ENCODE measurements around the gene LEF1. TPM values are rescaled to one million over a fixed set of nuclear protein-coding genes. Genes with fewer than 3 reads are reported as not detected.

Gene LEF1
- total and polyA plus RNA-seq, 2 donors (not counting 1 experiment from before 2014, with no cell fraction given): 2.4 to 5.1 TPM

DNA sequence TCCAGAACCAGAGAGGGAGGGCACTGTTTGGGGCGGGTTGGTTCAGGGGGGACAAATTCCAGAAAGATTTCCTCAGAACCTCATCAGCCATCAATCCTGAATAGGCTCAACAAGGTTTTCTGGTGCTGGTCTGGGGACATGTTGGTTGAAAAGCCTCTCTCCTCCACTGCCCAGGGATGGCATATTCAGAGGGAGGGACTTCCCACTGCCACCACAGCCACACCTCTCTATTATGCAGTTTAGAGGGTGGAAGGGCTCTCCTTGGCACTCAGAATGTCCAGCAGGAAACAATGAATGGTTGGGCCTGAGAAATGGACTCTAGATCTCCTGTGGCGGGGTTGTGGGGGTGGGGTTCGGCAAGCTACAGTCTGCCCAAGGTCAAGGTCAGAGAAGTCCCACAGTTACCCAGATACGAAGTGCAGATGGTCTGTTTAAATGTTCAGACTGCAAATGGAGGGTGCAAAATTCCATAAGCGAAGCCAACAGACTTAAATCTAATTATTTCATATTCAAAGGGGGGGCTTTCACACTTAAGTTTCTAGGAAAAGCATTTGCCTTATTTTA is 70.7 kb downstream of the LEF1 start:
- Histone ChIP-seq H3K79me2 (ENCODE audit: control insufficient read depth, insufficient read depth, low read length) (no peaks in the 10 kb centered on the region), H3K9me3 (ENCODE audit: control extremely low read depth in 1 of 3, control insufficient read depth in 2 of 3, insufficient read depth in 1 of 3, low read length in 2 of 3) (no peaks in the 10 kb centered on the region), H3K4me1 (ENCODE audit: control insufficient read depth in 2 of 2, insufficient read depth in 2 of 2, low read length in 2 of 2) (no peaks in the 10 kb centered on the region), H3K9ac (ENCODE audit: low read length) (no peak overlapping the region), H3K36me3 (replicated peaks in 1 of 2; ENCODE audit: control extremely low read depth in 1 of 2, control insufficient read depth in 1 of 2, extremely low read depth in 1 of 2, insufficient read depth in 2 of 2, low read length in 1 of 2) (no peaks in the 10 kb centered on the region), H3K27me3 (replicated peaks in 1 of 4; ENCODE audit: control extremely low read depth in 1 of 4, control insufficient read depth in 3 of 4, insufficient read depth in 4 of 4, low read length in 3 of 4) (no peaks in the 10 kb centered on the region), H3K4me2 (replicated peaks; ENCODE audit: low read depth, low read length, poor library complexity, severe bottlenecking) (no peak overlapping the region), H3K4me3 (ENCODE audit: control extremely low read depth in 1 of 5, extremely low read depth in 1 of 5, insufficient read depth in 1 of 5, low read depth in 2 of 5, low read length in 4 of 5) (no peak overlapping the region), H4K20me1 (ENCODE audit: control insufficient read depth, insufficient read depth, low read length, poor library complexity, severe bottlenecking) (no peaks in the 10 kb centered on the region), H3K27ac (ENCODE audit: low read length in 2 of 2) (no peak overlapping the region), H2AFZ (ENCODE audit: insufficient read depth, low read depth, low read length, poor library complexity, severe bottlenecking) (no peak overlapping the region)
- 100% methylated on average over 1 of the region's 5 CpGs for WGBS (ENCODE audit: insufficient coverage)
- ATAC-seq (ENCODE audit: low read depth) (no peak), DNase-seq (no peak)
- no peaks in the 10 kb centered on the region for H3K9me3 Mint-ChIP-seq (ENCODE audit: insufficient read depth)
- H3K27me3 Mint-ChIP-seq: peaks cover 7% of the 10 kb centered on the region
- ChIA-PET CTCF (no interaction called here), POLR2A (no interaction called here)
- no peak overlapping the region for H3K27ac Mint-ChIP-seq
- no peak for TF ChIP-seq EZH2 (IDR thresholded peaks at IDR 0.05; ENCODE audit: borderline replicate concordance, insufficient read depth, low read depth, low read length, poor library complexity, severe bottlenecking)
- TF ChIP-seq CTCF (IDR thresholded peaks at IDR 0.05): no peak
- intact Hi-C loops (cut with micrococcal nuclease): no loop called here
- no peak overlapping the region for H3K4me3 Mint-ChIP-seq
- H3K4me1 Mint-ChIP-seq: no peaks in the 10 kb centered on the region

- Histone ChIP-seq H2AFZ (ENCODE audit: insufficient read depth, low read depth, low read length, poor library complexity, severe bottlenecking) (no peak overlapping the region), H4K20me1 (ENCODE audit: control insufficient read depth, insufficient read depth, low read length, poor library complexity, severe bottlenecking) (no peaks in the 10 kb centered on the region), H3K4me3 (ENCODE audit: control extremely low read depth in 1 of 5, extremely low read depth in 1 of 5, insufficient read depth in 1 of 5, low read depth in 2 of 5, low read length in 4 of 5) (no peak overlapping the region), H3K79me2 (ENCODE audit: control insufficient read depth, insufficient read depth, low read length) (no peaks in the 10 kb centered on the region), H3K27me3 (replicated peaks in 1 of 4; ENCODE audit: control extremely low read depth in 1 of 4, control insufficient read depth in 3 of 4, insufficient read depth in 4 of 4, low read length in 3 of 4) (no peaks in the 10 kb centered on the region), H3K9me3 (ENCODE audit: control extremely low read depth in 1 of 3, control insufficient read depth in 2 of 3, insufficient read depth in 1 of 3, low read length in 2 of 3) (no peaks in the 10 kb centered on the region), H3K4me2 (replicated peaks; ENCODE audit: low read depth, low read length, poor library complexity, severe bottlenecking) (no peak overlapping the region), H3K36me3 (replicated peaks in 1 of 2; ENCODE audit: control extremely low read depth in 1 of 2, control insufficient read depth in 1 of 2, extremely low read depth in 1 of 2, insufficient read depth in 2 of 2, low read length in 1 of 2) (no peaks in the 10 kb centered on the region), H3K27ac (ENCODE audit: low read length in 2 of 2) (no peak overlapping the region), H3K9ac (ENCODE audit: low read length) (no peak overlapping the region), H3K4me1 (ENCODE audit: control insufficient read depth in 2 of 2, insufficient read depth in 2 of 2, low read length in 2 of 2) (no peaks in the 10 kb centered on the region)
- WGBS (ENCODE audit: insufficient coverage): no CpG with 5 or more reads among the region's 5 CpGs
- TF ChIP-seq EZH2 (IDR thresholded peaks at IDR 0.05; ENCODE audit: borderline replicate concordance, insufficient read depth, low read depth, low read length, poor library complexity, severe bottlenecking): no peak
- no peak for TF ChIP-seq CTCF (IDR thresholded peaks at IDR 0.05)
- DNase-seq (no peak), ATAC-seq (ENCODE audit: low read depth) (no peak)
- Mint-ChIP-seq H3K4me3 (no peak overlapping the region), H3K4me1 (no peaks in the 10 kb centered on the region), H3K27ac (no peak overlapping the region), H3K27me3 (peaks cover 7% of the 10 kb centered on the region), H3K9me3 (ENCODE audit: insufficient read depth) (no peaks in the 10 kb centered on the region)
- POLR2A ChIA-PET: no interaction called here
- intact Hi-C loops (cut with micrococcal nuclease): no loop called here
- CTCF ChIA-PET: interaction anchor here (1.1 kb wide), 1 partner anchor 18 kb away, joined by 3 read pairs; no protein-coding TSS in a partner anchor
These were observed 73.7 kb downstream of the LEF1 start for GRCh38 chr4:108094923-108095482.

All from B cell (primary cell).